Measurements from ENCODE around the gene ABCG5.

ABCG5 gene

DNA sequence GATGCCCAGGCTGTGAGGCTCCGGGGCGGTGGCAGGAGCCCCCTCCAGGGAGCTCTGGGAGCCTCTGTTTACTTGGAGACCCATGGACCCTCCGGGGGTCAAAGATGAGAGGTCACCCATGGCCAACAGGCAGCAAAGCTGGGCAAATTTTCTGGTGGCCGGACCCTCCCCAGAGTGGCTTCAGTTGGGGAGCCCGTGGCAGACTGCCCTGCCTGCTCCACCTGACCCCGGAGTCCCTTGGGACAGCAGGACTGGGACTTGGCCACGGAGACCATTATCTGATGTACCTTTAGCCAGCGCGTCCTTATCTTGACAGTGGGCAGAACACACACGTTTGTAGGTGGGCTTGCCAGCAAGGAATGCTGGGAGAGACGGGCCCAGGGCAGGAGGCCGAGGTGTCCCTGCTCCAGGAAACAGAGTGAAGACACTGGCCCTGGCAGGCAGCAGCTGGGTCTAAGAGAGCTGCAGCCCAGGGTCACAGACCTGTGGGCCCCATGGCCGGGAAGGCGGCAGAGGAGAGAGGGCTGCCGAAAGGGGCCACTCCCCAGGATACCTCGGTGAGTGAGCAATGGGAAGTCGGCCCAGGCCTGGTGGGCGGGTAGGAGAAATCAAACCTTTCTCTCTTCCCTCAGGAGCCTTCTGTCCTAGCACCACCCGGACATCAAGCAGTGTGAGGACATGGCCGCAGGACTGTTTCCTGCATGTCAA, at the start of gene ABCG5, which contains the start of gene ABCG8:
Gene ABCG5, minus strand, starts transcription at position 280 of the 708 bp plus-strand sequence. Its CDS starts 160 bp downstream, at position 120.
Gene ABCG8, plus strand, starts transcription at position 412 of the 708 bp plus-strand sequence. Its CDS starts 83 bp downstream, at position 495.
- no peak within 1 kb of the TSS for H3K4me2 ChIP-seq (ENCODE audit: low read length)
- no peaks in the 10 kb centered on the region for H3K9me3 ChIP-seq (ENCODE audit: control insufficient read depth, low read length)
- no peaks in the 10 kb centered on the region for H3K79me2 ChIP-seq
- H3K27ac ChIP-seq, result no peak within 1 kb of the TSS
- H3K4me3 ChIP-seq (ENCODE audit: low read depth, low read length), result no peak within 1 kb of the TSS
- no peaks in the 10 kb centered on the region for H3K4me1 ChIP-seq
- no peaks in the 10 kb centered on the region for H3K27me3 ChIP-seq (ENCODE audit: control insufficient read depth, insufficient read depth, low read length)
- H2AFZ ChIP-seq, result no peak within 1 kb of the TSS
- TF ChIP-seq, protein P1, sequence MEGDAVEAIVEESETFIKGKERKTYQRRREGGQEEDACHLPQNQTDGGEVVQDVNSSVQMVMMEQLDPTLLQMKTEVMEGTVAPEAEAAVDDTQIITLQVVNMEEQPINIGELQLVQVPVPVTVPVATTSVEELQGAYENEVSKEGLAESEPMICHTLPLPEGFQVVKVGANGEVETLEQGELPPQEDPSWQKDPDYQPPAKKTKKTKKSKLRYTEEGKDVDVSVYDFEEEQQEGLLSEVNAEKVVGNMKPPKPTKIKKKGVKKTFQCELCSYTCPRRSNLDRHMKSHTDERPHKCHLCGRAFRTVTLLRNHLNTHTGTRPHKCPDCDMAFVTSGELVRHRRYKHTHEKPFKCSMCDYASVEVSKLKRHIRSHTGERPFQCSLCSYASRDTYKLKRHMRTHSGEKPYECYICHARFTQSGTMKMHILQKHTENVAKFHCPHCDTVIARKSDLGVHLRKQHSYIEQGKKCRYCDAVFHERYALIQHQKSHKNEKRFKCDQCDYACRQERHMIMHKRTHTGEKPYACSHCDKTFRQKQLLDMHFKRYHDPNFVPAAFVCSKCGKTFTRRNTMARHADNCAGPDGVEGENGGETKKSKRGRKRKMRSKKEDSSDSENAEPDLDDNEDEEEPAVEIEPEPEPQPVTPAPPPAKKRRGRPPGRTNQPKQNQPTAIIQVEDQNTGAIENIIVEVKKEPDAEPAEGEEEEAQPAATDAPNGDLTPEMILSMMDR (IDR thresholded peaks at IDR 0.05), result no peak
- no peaks in the 10 kb centered on the region for H3K36me3 ChIP-seq (ENCODE audit: control insufficient read depth, insufficient read depth, low read length)
- H3K9ac ChIP-seq, result no peak within 1 kb of the TSS

DNA sequence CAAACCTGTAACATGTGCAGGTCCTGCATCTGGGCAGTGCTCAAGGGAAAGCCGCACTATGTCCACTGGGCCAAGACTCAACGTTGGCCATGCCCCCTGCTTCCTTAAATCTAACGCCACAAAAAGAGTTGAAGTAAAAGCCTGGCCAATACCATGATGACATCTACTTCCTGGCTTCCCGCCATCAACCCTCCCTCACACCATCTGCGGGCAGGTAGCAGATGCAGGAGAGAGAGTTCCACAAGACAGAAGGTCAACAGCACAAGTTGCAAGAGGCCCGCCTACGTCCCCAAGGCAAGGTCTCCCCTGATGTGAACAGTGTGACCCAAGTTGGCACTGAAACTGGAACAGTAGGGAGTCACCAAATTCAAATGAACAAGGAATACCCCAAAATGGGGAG, 48.5 kb upstream of the ABCG5 start:
- Histone ChIP-seq H3K36me3 (ENCODE audit: control insufficient read depth, insufficient read depth, low read length) (no peaks in the 10 kb centered on the region), H3K27ac (no peak overlapping the region), H3K4me1 (peaks cover 6% of the 10 kb centered on the region), H3K9me3 (ENCODE audit: control insufficient read depth, low read length) (no peaks in the 10 kb centered on the region), H3K9ac (no peak overlapping the region), H3K27me3 (ENCODE audit: control insufficient read depth, insufficient read depth, low read length) (no peaks in the 10 kb centered on the region), H3K4me3 (ENCODE audit: low read depth, low read length) (no peak overlapping the region), H2AFZ (no peak overlapping the region), H3K79me2 (no peaks in the 10 kb centered on the region), H3K4me2 (ENCODE audit: low read length) (no peak overlapping the region)
- TF ChIP-seq, protein P1 (IDR thresholded peaks at IDR 0.05), result no peak

DNA sequence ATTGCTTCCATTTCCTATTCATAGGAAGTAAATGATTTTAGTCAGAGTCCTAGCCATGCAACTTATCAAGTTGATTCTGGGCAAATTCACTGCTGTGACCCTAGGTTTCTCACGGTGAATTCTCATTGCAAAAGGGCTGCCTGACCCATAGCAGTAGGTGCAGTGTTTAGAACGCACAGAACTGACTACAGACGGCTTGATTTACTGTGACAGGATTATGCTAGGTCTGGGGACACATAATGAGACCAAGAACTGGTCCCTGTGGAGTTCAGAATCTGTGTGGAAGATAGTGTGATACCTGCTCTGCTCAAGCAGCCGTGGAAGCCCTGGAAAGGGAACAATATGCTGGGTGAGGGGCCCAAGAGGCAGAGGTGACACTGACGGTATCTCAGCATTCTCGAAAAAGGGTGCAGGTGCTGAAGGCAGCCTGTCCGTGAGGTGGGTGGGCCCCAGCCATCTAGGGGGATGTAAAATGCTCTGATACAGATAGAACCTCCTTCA, 46.5 kb upstream of the ABCG5 start:
- Histone ChIP-seq H3K27me3 (ENCODE audit: control insufficient read depth, insufficient read depth, low read length) (no peaks in the 10 kb centered on the region), H3K4me2 (ENCODE audit: low read length) (no peak overlapping the region), H3K9ac (no peak overlapping the region), H3K4me3 (ENCODE audit: low read depth, low read length) (no peak overlapping the region), H3K36me3 (ENCODE audit: control insufficient read depth, insufficient read depth, low read length) (no peaks in the 10 kb centered on the region), H3K27ac (no peak overlapping the region), H2AFZ (no peak overlapping the region), H3K4me1 (peaks cover 9% of the 10 kb centered on the region), H3K9me3 (ENCODE audit: control insufficient read depth, low read length) (no peaks in the 10 kb centered on the region), H3K79me2 (no peaks in the 10 kb centered on the region)
- TF ChIP-seq, protein P1 (IDR thresholded peaks at IDR 0.05), result no peak

DNA sequence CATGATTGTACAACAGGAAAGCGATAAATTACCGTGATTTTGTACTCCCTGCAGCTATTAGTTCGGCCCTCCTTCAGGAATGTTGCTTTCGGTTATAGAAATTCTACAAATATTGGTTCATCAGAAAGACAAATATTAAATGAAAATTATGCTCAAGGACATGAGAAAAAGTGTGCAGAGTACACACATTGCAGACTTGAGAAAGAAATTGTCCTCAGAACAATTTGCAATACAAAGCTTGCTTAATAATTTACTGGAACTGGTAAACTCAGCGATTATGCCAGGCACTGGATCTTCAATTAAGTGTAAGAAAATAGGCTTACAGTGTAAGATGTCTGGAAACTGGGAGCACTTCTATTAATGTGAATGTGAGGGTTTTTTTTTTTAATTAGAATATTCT, 46.0 kb upstream of the ABCG5 start:
- no peaks in the 10 kb centered on the region for H3K27me3 ChIP-seq (ENCODE audit: control insufficient read depth, insufficient read depth, low read length)
- H3K4me3 ChIP-seq (ENCODE audit: low read depth, low read length), result no peak overlapping the region
- no peak overlapping the region for H3K27ac ChIP-seq
- no peak overlapping the region for H3K9ac ChIP-seq
- H3K4me1 ChIP-seq, result peaks cover 9% of the 10 kb centered on the region
- TF ChIP-seq, protein P1 (IDR thresholded peaks at IDR 0.05), result no peak
- no peaks in the 10 kb centered on the region for H3K9me3 ChIP-seq (ENCODE audit: control insufficient read depth, low read length)
- no peak overlapping the region for H3K4me2 ChIP-seq (ENCODE audit: low read length)
- no peaks in the 10 kb centered on the region for H3K36me3 ChIP-seq (ENCODE audit: control insufficient read depth, insufficient read depth, low read length)
- H3K79me2 ChIP-seq, result no peaks in the 10 kb centered on the region
- no peak overlapping the region for H2AFZ ChIP-seq

DNA sequence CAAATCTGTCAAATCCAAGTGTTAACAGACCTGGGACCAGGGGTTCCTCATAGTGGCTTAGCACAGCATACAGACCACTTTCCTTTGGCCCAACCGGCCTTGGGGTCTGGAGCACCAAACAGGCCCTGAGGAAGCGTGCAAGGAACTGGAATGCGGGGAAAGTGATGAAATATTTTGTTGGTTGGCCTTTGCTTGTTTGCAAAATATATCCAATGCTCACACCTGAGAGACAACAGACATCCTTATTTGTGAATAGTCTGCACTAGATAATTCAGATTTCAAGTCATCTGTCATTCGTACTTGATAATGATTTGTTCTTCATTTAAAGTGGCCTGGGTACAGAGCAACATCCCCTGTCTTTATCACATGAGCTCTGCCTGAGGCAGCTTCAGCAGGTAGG, 43.7 kb upstream of the ABCG5 start:
- peak overlapping the region; percentile 8 for H3K27ac ChIP-seq
- H3K4me2 ChIP-seq (ENCODE audit: low read length), result no peak overlapping the region

More for the DNA sequence above, 43.7 kb upstream of the ABCG5 start:
- TF ChIP-seq, protein P1 (IDR thresholded peaks at IDR 0.05), result no peak
- Histone ChIP-seq H3K4me1 (peaks cover 9% of the 10 kb centered on the region), H3K79me2 (no peaks in the 10 kb centered on the region), H3K27me3 (ENCODE audit: control insufficient read depth, insufficient read depth, low read length) (no peaks in the 10 kb centered on the region), H3K36me3 (ENCODE audit: control insufficient read depth, insufficient read depth, low read length) (no peaks in the 10 kb centered on the region), H2AFZ (peak overlapping the region; percentile 29), H3K9ac (no peak overlapping the region), H3K9me3 (ENCODE audit: control insufficient read depth, low read length) (no peaks in the 10 kb centered on the region), H3K4me3 (ENCODE audit: low read depth, low read length) (no peak overlapping the region)

Measured in parathyroid adenoma (tissue), 2 donors.